Non-pigmented ciliary epithelial cell (primary cell): ENCODE results near the gene RBM44.
"Not testable (repeated sequence)": the region's sequence is repeated elsewhere in the genome, so short reads cannot be mapped to it uniquely, and the experiment has no call there.

Experiments used
- DNase-seq: peaks from one replicate; pipeline ENCODE4 v3.0.0-alpha.2; 2010; ENCODE audit warnings: low read depth

The RBM44 gene, protein sequence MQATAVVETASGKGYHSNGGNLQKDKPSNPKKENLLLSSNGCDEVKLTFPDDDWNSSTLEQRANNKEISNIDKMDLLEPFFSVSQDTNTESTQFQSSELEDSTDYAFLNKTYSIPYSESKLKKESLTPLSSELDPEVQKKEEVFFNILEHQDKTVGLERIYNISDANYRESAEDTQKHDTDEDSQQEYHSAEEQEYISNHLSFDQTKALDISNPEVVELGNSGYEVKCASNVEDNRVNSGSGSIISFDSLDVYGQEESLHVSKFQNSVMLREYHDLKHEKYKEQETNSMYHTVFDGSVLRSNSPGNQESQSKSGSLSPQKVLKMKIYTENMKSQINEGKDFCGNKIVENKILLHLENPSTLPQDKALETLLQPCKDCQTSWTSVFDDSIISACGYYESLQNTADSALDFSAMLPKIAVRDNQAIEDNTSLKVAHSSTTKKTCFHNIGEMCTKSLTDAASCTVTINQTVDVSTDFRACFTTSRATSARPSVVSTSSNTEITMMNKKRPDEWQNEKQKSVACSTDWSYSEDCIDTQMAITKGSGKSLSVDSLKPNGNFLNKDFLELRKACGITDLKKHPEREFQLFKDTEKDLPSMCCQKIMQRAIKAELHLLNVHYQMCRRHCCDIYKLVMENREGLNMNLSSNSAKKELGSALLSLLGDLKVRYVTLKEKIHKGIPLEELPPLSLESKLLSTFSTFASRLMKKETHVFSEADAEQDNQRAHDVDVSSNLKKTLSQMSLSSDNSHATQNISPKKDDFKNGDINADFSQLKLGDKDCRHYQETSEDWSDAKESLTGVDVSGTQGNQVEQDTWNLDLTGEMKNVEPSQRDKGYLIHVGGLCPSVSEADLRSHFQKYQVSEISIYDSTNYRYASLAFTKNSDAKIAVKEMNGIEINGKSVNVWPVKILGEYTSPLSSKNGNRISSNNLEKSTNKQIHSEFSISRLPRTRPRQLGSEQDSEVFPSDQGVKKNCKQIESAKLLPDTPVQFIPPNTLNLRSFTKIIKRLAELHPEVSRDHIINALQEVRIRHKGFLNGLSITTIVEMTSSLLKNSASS

GRCh38 chr2:237798236-237799059 is at the start of gene RBM44:
Gene RBM44, plus strand, starts transcription at chr2:237798779. Its CDS starts 14,831 bp downstream, at chr2:237813610.
- no peak for DNase-seq

DNA sequence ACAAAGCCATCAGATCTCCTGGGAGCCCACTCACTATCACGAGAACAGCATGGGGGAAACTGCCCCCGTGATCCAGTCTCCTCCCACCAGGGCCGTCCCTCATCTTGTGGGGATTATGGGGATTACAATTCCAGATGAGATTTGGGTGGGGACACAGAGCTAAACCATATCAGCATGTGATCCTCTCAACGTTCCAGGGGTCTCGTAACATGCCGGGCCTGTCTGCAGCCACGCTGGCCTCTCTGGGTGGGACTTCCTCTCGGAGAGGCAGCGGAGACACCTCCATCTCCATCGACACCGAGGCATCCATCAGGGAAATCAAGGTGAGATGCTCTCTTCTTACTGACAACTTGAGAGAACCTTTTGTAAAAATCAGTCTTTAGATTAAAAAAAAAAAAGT is 49.6 kb upstream of the RBM44 start:
- no peak for DNase-seq

- DNase-seq = no peak
These were observed 48.6 kb upstream of the RBM44 start for GRCh38 chr2:237749961-237750360.

- not testable (repeated sequence) for DNase-seq
These were observed 48.1 kb upstream of the RBM44 start for GRCh38 chr2:237750441-237750840.

DNA sequence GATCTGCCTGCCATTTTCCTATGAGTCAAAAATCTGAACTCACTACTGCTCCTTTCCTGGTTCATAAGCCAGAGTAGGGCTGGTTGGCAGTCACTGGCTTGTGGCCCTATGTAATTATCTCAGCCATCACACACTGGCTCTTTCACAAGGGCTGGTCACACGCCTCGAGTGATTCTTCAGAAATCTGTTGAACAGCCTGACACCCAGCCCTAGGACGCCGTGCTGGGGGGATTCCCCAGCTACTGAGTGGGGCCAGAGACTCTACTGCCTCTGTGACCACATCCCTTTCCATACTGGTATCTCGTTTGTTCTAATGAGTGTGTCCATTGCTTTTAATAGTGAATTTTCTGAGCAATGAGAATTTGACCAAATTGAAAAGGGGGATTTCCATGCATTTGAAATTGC is 45.8 kb upstream of the RBM44 start:
- no peak for DNase-seq

DNA sequence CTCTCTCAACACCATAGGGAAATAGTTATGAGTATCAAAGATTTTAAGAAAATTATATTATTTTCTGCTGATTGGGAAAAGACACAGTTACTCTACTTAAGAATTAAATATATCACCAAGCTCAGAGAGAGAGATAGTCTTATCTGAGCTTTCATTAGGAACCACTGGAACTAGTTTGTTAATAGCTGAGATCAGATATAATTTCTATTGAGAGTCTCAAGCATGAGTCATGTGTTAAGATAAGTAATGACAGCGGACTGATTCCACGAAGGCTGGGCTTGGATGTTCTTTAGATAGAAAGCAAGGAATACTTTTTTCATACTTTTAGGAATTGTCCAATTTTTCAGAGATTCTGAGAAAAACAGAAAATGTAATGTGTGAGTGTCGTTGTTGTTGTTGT is 44.4 kb upstream of the RBM44 start:
- DNase-seq = no peak

GRCh38 chr2:237754626-237755248 is 43.8 kb upstream of the RBM44 start:
- no peak for DNase-seq

GRCh38 chr2:237757616-237758015 is 41.0 kb upstream of the RBM44 start:
- DNase-seq = no peak

DNA sequence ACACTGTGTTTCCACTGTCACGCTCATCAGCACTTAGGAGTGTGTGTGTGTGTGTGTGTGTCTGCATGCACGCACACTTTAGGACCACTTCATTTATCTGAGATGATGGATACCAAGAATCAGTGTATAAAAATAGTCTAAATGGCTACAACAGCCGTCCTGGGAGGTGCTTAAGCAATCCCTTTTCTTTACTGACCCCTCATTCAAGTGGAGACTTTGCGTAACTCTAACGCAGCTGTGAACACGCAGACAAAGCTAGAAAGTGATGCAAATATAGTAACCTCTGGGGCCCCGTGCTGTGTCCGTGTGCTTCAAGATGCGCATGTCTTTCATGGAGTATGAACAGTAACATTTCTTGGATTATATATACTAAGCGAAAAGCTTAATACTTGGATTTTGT is 40.4 kb upstream of the RBM44 start:
- DNase-seq = no peak

DNA sequence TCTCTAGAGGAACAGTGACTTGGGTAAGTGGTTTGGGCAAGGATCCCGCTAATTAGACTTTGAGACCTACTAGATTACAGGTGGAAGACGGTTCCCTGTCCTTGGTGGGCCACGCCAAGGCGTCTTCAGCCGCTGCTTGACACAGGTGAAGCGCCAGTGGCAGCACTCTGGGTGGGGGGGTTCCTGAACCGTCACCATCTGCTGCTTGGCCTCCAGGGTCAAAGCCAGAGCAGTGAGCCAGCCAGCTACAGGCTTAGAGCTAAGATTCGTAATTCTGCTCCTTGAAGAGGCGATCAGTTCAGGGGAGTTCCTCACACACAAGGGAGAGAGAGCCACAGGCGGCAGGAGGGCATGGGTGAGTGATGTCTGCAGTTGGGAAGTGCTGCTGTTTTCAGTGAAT is 39.4 kb upstream of the RBM44 start:
- DNase-seq = no peak

- DNase-seq = no peak
These were observed 37.8 kb upstream of the RBM44 start for GRCh38 chr2:237760506-237761502.

DNA sequence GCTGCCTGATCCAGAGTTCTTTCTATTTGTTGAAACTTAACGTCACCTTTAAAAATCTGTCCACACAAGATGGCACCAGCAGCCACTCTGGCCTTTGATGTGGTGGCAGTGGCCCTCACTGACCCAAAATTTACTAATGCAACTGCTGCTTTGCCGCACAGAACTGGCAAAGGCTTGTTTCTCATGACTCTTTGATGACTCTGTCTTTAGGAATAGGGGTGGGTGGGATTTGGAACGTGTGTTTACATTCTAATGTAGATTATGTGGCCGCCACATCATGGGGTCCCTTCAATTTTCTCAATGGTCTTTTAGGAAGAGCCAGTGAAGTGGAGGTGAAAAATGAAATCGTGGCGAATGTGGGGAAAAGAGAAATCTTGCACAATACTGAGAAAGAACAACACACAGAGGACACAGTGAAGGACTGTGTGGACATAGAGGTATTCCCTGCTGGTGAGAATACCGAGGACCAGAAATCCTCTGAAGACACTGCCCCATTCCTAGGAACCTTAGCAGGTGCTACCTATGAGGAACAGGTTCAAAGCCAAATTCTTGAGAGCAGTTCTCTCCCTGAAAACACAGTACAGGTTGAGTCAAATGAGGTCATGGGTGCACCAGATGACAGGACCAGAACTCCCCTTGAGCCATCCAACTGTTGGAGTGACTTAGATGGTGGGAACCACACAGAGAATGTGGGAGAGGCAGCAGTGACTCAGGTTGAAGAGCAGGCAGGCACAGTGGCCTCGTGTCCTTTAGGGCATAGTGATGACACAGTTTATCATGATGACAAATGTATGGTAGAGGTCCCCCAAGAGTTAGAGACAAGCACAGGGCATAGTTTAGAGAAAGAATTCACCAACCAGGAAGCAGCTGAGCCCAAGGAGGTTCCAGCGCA is 36.0 kb upstream of the RBM44 start:
- DNase-seq = peak; percentile 47

- no peak for DNase-seq
These were observed 34.8 kb upstream of the RBM44 start for GRCh38 chr2:237763812-237764211.

DNA sequence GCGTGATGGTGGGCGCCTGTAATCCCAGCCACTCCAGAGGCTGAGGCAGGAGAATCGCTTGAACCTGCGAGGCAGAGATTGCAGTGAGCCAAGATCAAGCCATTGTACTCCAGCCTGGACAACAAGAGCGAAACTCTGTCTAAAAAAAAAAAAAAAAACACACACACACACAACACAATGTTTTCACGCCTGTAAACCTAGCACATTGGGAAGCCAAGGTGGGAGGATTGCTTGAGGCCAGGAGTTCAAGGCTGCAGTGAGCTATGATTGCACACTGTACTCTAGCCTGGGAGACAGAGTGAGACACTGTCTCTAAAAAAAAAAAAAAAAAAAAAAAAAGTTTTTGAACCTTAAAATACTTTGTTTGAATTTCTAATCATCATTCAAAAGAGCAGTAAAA is 33.5 kb upstream of the RBM44 start:
- not testable (repeated sequence) for DNase-seq

DNA sequence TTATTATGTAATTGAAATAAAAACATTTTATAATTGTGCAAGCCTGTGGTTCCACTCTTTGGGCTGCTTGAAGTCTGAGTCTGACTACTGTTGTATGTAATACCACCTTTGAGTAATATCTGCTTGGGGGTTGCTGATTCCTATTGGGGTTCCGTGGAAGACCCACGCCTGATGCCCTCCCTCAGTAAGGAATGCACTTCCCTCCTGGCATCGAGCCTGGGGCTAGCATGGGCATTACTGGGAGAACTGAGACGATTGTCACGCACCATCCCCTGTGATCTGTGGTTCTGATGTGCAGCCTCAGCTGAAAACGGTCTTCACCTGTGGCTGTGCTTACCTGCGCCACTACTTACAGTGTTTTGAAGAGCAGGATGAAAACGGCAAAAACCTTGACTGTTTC is 32.7 kb upstream of the RBM44 start:
- no peak for DNase-seq

GRCh38 chr2:237766340-237766739 is 32.2 kb upstream of the RBM44 start:
- DNase-seq = no peak

GRCh38 chr2:237772513-237772912 is 26.1 kb upstream of the RBM44 start:
- no peak for DNase-seq

- no peak for DNase-seq
These were observed 24.8 kb upstream of the RBM44 start for GRCh38 chr2:237773826-237774225.
